GM12865 (cell line): Measurements from ENCODE around the gene CD79A.

ENCODE experiments used
- DNase-seq: peaks from one replicate; pipeline ENCODE4 v3.0.0; 2010; ENCODE audit warnings: low read depth
- H3K4me3 ChIP-seq: 2 replicates; pipeline ENCODE4 v1.5.1; 2011; ENCODE audit warnings: mild to moderate bottlenecking, low read depth, low read length, control low read depth
- TF ChIP-seq, protein P1 (sequence below): IDR thresholded peaks from 2 replicates; pipeline ENCODE4 v1.5.1; 2011; ENCODE audit warnings: low read length, control low read depth, low read depth, inconsistent platforms; ENCODE audit not compliant: insufficient read depth; ENCODE audit errors: missing control alignments

CD79A gene

GRCh38 chr19:41853768-41854167 is 23.3 kb upstream of the CD79A start:
- DNase-seq = no peak
- TF ChIP-seq, protein P1, sequence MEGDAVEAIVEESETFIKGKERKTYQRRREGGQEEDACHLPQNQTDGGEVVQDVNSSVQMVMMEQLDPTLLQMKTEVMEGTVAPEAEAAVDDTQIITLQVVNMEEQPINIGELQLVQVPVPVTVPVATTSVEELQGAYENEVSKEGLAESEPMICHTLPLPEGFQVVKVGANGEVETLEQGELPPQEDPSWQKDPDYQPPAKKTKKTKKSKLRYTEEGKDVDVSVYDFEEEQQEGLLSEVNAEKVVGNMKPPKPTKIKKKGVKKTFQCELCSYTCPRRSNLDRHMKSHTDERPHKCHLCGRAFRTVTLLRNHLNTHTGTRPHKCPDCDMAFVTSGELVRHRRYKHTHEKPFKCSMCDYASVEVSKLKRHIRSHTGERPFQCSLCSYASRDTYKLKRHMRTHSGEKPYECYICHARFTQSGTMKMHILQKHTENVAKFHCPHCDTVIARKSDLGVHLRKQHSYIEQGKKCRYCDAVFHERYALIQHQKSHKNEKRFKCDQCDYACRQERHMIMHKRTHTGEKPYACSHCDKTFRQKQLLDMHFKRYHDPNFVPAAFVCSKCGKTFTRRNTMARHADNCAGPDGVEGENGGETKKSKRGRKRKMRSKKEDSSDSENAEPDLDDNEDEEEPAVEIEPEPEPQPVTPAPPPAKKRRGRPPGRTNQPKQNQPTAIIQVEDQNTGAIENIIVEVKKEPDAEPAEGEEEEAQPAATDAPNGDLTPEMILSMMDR = no peak
- H3K4me3 ChIP-seq = no peak overlapping the region

GRCh38 chr19:41859213-41859617 is 17.9 kb upstream of the CD79A start:
- no peak for DNase-seq
- H3K4me3 ChIP-seq = peak overlapping the region; percentile 35
- TF ChIP-seq, protein P1 = no peak

DNA sequence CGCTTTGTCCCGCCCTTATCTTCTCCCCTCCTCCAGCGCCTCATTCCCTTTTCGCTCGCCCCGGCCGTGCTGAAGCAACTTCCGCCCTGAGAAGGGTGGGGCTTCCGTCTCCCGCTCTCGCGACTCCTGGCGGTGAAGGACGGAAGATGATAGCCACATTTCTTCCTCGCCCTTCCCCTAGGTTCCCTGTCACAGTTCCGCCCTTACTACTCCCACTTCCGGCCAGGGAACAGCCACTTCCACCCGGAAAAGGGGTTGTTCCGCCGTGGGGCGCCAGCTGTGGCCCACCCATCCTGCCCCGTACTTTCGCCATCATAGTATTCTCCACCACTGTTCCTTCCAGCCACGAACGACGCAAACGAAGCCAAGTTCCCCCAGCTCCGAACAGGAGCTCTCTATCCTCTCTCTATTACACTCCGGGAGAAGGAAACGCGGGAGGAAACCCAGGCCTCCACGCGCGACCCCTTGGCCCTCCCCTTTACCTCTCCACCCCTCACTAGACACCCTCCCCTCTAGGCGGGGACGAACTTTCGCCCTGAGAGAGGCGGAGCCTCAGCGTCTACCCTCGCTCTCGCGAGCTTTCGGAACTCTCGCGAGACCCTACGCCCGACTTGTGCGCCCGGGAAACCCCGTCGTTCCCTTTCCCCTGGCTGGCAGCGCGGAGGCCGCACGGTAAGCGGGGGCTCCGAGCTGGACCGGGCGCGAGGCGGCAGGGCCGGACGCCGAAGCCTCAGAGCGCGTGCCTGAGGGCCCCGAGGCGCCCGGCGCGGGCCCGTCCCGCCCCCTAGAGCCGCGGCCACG is 17.3 kb upstream of the CD79A start, which contains the start of gene RPS19:
TSS of gene RPS19 (plus strand) at position 638 of the 801 bp plus-strand sequence. CDS start 520 bp downstream, outside the sequence.
- DNase-seq = peak; percentile 99
- peak within 1 kb of the TSS; percentile 99 for H3K4me3 ChIP-seq
- TF ChIP-seq, protein P1 = peak; percentile 60

DNA sequence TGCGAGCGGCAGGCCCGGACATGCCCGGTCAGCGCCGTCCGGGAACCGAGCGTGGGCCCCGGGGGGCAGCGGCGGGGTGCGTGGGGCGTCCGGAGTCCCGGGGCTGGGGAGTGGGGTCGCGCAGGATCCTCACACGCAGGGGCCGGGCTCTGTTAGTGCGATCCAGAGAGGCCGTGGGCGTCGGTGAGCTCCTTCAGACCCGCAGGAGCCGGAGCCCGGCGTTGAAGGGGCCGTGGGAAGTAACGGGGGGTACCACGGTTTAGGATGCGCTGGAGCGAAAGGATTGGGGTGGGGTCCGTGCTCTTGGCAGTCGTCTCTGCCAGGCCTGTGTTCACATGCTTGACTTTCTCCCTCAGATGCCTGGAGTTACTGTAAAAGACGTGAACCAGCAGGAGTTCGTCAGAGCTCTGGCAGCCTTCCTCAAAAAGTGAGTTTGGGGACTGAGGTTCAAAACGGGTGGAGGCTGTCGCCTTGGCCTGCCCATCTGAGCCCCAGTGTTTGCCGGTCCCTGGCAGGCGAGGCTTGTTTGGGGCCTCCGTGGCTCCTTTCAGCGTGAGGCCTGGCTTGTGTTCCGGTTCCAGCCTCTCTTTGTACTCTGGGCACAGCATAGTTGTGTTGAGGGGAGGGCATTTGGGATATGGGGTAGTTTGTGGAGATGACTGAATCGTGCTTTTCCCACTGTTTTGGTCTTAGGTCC is 16.5 kb upstream of the CD79A start:
- peak; percentile 37 for DNase-seq
- TF ChIP-seq, protein P1 = no peak
- peak overlapping the region; percentile 99 for H3K4me3 ChIP-seq

- no peak for DNase-seq
- peak overlapping the region; percentile 99 for H3K4me3 ChIP-seq
- TF ChIP-seq, protein P1 = no peak
Measured at GRCh38 chr19:41861116-41861768, 15.8 kb upstream of the CD79A start.

- TF ChIP-seq, protein P1 = no peak
- no peak for DNase-seq
- peak overlapping the region; percentile 99 for H3K4me3 ChIP-seq
Measured at GRCh38 chr19:41861846-41862245, 15.2 kb upstream of the CD79A start.
